HepG2 (cell line): ENCODE results near the gene SCML1. TPM values are rescaled to one million over a fixed set of nuclear protein-coding genes. Genes with fewer than 3 reads are reported as not detected.

Experiments used
- BORCS8-MEF2B ChIP-seq: sonication (generic); formaldehyde crosslinking; IDR thresholded peaks from 2 replicates; pipeline ENCODE4 v1.8.0; 2022; ENCODE audit warnings: mild to moderate bottlenecking, missing genetic modification reagents
- FOSL2 ChIP-seq: sonication (generic); formaldehyde crosslinking; IDR thresholded peaks from 2 replicates; pipeline ENCODE4 v1.4.0; 2020; ENCODE audit warnings: missing genetic modification reagents
- FOXC1 ChIP-seq: sonication (generic); formaldehyde crosslinking; IDR thresholded peaks from 2 replicates; pipeline ENCODE4 v1.8.0; 2022; ENCODE audit warnings: mild to moderate bottlenecking, missing genetic modification reagents, borderline replicate concordance
- MYC ChIP-seq: sonication (generic); formaldehyde crosslinking; IDR thresholded peaks from 2 replicates; pipeline ENCODE4 v1.9.0; 2021; ENCODE audit warnings: missing genetic modification reagents, borderline replicate concordance
- NFE2L1 ChIP-seq: sonication (generic); formaldehyde crosslinking; IDR thresholded peaks from 2 replicates; pipeline ENCODE4 v1.4.0; 2020; ENCODE audit warnings: missing genetic modification reagents, mild to moderate bottlenecking, borderline replicate concordance
- PPARG ChIP-seq: conservative IDR thresholded peaks from 2 replicates; pipeline ENCODE4 v1.6.1; 2016; ENCODE audit warnings: missing biosample characterization, missing genetic modification reagents
- SOX13 ChIP-seq, 3 experiments: fragments of 450-650 bp in 1 of 3; sonication (generic) in 1 of 3; formaldehyde crosslinking in 1 of 3; IDR thresholded peaks in 2 of 3; conservative IDR thresholded peaks in 1 of 3; 2 replicates each; pipeline versions ENCODE4 v1.5.0 to v1.6.1; 2016 to 2020; ENCODE audit warnings: antibody characterized with exemption in 1 of 3, mild to moderate bottlenecking in 1 of 3, missing compliant biosample characterization in 1 of 3, missing genetic modification reagents in 1 of 3, moderate library complexity in 1 of 3
- SOX6 ChIP-seq, 2 experiments: fragments of 450-650 bp in 1 of 2; sonication (generic) in 1 of 2; formaldehyde crosslinking in 1 of 2; IDR thresholded peaks; 2 replicates each; pipeline versions ENCODE4 v1.4.0 to v1.6.1; 2017 to 2020; ENCODE audit warnings: antibody characterized with exemption in 1 of 2, mild to moderate bottlenecking in 1 of 2, missing genetic modification reagents in 1 of 2
- SP1 ChIP-seq, 2 experiments: fragments of 450-650 bp in 1 of 2; sonication (generic) in 1 of 2; formaldehyde crosslinking in 1 of 2; IDR thresholded peaks; 2 replicates each; pipeline versions ENCODE4 v1.4.0 to v1.6.1; 2016 to 2020; ENCODE audit warnings: missing genetic modification reagents in 1 of 2
- TEF ChIP-seq: sonication (generic); formaldehyde crosslinking; IDR thresholded peaks from 2 replicates; pipeline ENCODE4 v1.5.0; 2020; ENCODE audit warnings: missing genetic modification reagents
- THAP11 ChIP-seq: IDR thresholded peaks from 2 replicates; pipeline ENCODE4 v1.6.1; 2016; ENCODE audit warnings: missing biosample characterization, missing genetic modification reagents
- YEATS4 ChIP-seq: sonication (generic); formaldehyde crosslinking; IDR thresholded peaks from 2 replicates; pipeline ENCODE4 v1.4.0; 2020; ENCODE audit warnings: missing genetic modification reagents, borderline replicate concordance
- ZFY ChIP-seq: sonication (generic); formaldehyde crosslinking; IDR thresholded peaks from 2 replicates; pipeline ENCODE4 v1.4.0; 2020; ENCODE audit warnings: missing genetic modification reagents
- ZNF597 ChIP-seq: sonication (generic); formaldehyde crosslinking; IDR thresholded peaks from 2 replicates; pipeline ENCODE4 v1.5.0; 2020; ENCODE audit warnings: missing genetic modification reagents
- ZNF766 ChIP-seq: sonication (generic); formaldehyde crosslinking; IDR thresholded peaks from 2 replicates; pipeline ENCODE4 v1.5.0; 2020; ENCODE audit warnings: missing genetic modification reagents, borderline replicate concordance
- polyA plus RNA-seq, 8 experiments: library from polyadenylated mRNA; depleted of rRNA in 3 of 8; stranded (reverse) in 7 of 8; unstranded in 1 of 8; fragments of >200 nt; fragmentation: Illumina TruSeq in 4 of 8; extraction: Trizol in 4 of 8; gene quantifications; 2 replicates each; pipeline versions ENCODE4 v1.2.1 to v1.2.3, GENCODE V29; 2011 to 2016; ENCODE audit warnings: low read depth in 4 of 8, missing spikeins in 1 of 8, mixed read lengths in 1 of 8; ENCODE audit not compliant: insufficient read depth in 1 of 8
- total RNA-seq, 5 experiments: library from RNA; depleted of rRNA; stranded (reverse); fragments of >200 nt; fragmentation: Illumina TruSeq; extraction: Trizol; gene quantifications; 2 replicates each; pipeline ENCODE4 v1.2.3, GENCODE V29; 2016; ENCODE audit warnings: low read depth in 1 of 5
- TF ChIP-seq, protein P1 (sequence below): sonication (generic); formaldehyde crosslinking; IDR thresholded peaks from 2 replicates; pipeline ENCODE4 v1.5.0; 2020; ENCODE audit warnings: mild to moderate bottlenecking, missing genetic modification reagents
- TF ChIP-seq, protein P2 (sequence below): sonication (generic); formaldehyde crosslinking; IDR thresholded peaks from 2 replicates; pipeline ENCODE4 v1.5.1; 2020; ENCODE audit warnings: mild to moderate bottlenecking, moderate library complexity, missing genetic modification reagents

SCML1 gene
- total and polyA plus RNA-seq, 2 of the 13 experiments (the other 11 are each of a cell fraction or from before 2014, with no cell fraction given) = 24.2 to 129 TPM

DNA sequence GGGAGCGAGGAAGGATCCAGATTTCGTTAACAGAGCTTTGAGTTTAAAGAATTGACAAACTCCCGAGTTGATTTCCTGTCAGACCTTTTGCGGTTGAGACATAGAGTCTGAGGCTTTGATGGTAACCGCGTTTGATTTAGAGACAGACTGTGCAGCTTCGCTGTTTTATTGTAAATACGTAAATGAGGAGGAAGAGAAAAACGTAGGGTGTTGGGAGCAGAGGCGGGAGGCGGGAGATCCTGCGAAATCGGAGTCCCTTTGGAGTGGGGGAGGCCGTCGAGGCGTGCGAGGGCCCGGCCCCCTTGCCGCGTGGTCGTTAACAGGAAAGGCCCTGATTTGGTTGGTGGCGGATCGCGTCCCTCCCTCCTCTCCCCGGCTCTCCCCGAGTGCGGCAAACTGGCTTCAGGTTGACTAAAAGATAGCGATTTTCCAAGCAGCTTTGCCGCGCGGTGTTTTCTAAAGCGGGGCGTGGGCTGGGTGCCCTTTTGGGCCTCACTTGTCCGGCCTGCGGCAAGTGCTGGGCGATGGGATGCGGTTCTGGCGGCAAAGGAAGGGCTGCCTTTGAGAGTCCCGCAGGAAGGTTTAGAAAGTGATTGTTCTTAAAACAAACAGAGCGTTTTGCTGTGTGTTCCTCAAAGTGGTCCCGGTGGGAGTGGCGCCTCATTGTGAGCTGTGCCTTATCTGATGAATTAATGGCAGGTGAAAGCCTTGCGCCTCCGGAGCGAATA lies 857 bp downstream of the SCML1 start (continued):
- TF ChIP-seq SOX13 (IDR thresholded peaks at IDR 0.05) (no peak), SOX13 (CRISPR knock-in tag; conservative IDR thresholded peaks at IDR 0.05 in 1 of 2, IDR thresholded peaks at IDR 0.05 in 1 of 2) (peak in 1 of 2 experiments; percentile 58; a peak in 2 of 4 replicates), ZNF766 (CRISPR knock-in tag) (no peak), ZFY (0 out of 2 replicates have a peak, but pooled peaks have one; percentile 22), SP1 (IDR thresholded peaks at IDR 0.05) (no peak), SP1 (CRISPR knock-in tag; IDR thresholded peaks at IDR 0.05) (no peak), SOX6 (IDR thresholded peaks at IDR 0.05) (no peak), SOX6 (CRISPR knock-in tag; IDR thresholded peaks at IDR 0.05) (peak; percentile 53), NFE2L1 (CRISPR knock-in tag) (no peak), MYC (0 out of 2 replicates have a peak, but pooled peaks have one; percentile 41), FOSL2 (CRISPR knock-in tag) (0 out of 2 replicates have a peak, but pooled peaks have one; percentile 9), TEF (CRISPR knock-in tag) (no peak), BORCS8-MEF2B (CRISPR knock-in tag) (no peak), YEATS4 (no peak), THAP11 (CRISPR knock-in tag) (0 out of 2 replicates have a peak, but pooled peaks have one; percentile 15), FOXC1 (no peak), ZNF597 (CRISPR knock-in tag) (no peak), PPARG (CRISPR knock-in tag) (no peak)
- TF ChIP-seq, protein P1, sequence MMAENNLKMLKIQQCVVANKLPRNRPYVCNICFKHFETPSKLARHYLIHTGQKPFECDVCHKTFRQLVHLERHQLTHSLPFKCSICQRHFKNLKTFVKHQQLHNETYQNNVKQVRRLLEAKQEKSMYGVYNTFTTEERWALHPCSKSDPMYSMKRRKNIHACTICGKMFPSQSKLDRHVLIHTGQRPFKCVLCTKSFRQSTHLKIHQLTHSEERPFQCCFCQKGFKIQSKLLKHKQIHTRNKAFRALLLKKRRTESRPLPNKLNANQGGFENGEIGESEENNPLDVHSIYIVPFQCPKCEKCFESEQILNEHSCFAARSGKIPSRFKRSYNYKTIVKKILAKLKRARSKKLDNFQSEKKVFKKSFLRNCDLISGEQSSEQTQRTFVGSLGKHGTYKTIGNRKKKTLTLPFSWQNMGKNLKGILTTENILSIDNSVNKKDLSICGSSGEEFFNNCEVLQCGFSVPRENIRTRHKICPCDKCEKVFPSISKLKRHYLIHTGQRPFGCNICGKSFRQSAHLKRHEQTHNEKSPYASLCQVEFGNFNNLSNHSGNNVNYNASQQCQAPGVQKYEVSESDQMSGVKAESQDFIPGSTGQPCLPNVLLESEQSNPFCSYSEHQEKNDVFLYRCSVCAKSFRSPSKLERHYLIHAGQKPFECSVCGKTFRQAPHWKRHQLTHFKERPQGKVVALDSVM = 0 out of 2 replicates have a peak, but pooled peaks have one; percentile 39
- TF ChIP-seq, protein P2, sequence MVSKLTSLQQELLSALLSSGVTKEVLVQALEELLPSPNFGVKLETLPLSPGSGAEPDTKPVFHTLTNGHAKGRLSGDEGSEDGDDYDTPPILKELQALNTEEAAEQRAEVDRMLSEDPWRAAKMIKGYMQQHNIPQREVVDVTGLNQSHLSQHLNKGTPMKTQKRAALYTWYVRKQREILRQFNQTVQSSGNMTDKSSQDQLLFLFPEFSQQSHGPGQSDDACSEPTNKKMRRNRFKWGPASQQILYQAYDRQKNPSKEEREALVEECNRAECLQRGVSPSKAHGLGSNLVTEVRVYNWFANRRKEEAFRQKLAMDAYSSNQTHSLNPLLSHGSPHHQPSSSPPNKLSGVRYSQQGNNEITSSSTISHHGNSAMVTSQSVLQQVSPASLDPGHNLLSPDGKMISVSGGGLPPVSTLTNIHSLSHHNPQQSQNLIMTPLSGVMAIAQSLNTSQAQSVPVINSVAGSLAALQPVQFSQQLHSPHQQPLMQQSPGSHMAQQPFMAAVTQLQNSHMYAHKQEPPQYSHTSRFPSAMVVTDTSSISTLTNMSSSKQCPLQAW (CRISPR knock-in tag) = peak; percentile 33; the same call in 1 of the 2 replicates
